ENCODE results near the gene RYR1. TPM values are rescaled to one million over a fixed set of nuclear protein-coding genes. Genes with fewer than 3 reads are reported as not detected.
"Not testable (repeated sequence)": the region's sequence is repeated elsewhere in the genome, so short reads cannot be mapped to it uniquely, and the experiment has no call there.

RYR1 gene
- total RNA-seq, 1 experiment from 2014 or later = not detected

DNA sequence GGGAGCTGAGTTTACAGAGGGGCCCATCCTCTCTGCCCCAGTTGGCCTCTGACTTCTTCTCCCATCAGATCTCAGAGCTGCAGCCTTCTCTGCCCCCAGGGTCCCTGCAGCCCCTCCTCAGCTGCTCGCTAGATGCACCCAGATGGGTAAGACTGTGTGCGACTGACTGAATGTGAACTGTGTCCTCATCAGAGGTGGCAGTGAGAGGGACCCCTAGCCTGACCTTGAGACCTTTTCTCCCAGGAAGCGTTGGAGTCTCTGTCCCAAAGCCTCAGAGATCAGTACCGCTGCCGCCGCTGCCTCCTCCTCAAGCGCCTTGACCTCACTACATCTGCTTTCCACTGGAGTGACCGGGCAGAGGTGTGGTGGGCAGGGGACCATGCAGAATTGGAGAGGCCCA lies 28.2 kb upstream of the RYR1 start:
- Histone ChIP-seq H3K27me3 (replicated peaks) (no peaks in the 10 kb centered on the region), H3K36me3 (peaks cover 6% of the 10 kb centered on the region; the same call in 1 of the 2 replicates), H3K4me3 (no peak overlapping the region), H3K27ac (no peak overlapping the region), H3K9me3 (replicated peaks) (no peaks in the 10 kb centered on the region), H3K4me1 (replicated peaks) (0 out of 2 replicates have a peak, but pooled peaks cover 3% of the 10 kb centered on the region)
- no peak for DNase-seq (ENCODE audit: low read depth in 1 of 2, low spot score in 2 of 2)

DNA sequence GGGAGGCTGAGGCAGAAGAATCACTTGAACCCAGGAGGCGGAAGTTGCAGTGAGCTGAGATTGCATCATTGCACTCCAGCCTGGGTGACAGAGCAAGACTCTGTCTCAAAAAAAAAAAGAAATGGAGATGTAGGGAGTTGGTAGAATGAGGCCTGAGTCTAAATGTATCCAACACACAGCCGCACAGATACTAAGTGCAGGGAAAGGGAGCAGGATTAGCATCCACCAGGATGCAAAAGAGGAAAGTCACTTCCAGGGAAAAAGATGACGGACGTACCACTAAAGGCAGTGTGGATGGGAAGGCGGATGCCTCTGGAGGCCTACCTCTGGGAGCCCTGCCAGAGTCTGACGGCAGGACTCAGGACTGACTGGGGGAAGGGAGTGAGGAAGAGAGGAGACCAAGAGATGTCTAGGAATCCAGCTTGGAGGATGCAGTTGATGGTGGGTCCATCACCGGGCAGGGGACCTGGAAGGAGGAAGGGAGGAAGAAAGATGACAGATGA lies 23.8 kb upstream of the RYR1 start:
- H3K27me3 ChIP-seq (replicated peaks) = 0 out of 2 replicates have a peak, but pooled peaks cover 3% of the 10 kb centered on the region
- H3K9me3 ChIP-seq (replicated peaks) = no peaks in the 10 kb centered on the region
- H3K4me3 ChIP-seq = no peak overlapping the region
- DNase-seq (ENCODE audit: low read depth in 1 of 2, low spot score in 2 of 2) = no peak
- H3K27ac ChIP-seq = no peak overlapping the region
- H3K36me3 ChIP-seq = 0 out of 2 replicates have a peak, but pooled peaks cover 2% of the 10 kb centered on the region
- no peaks in the 10 kb centered on the region for H3K4me1 ChIP-seq (replicated peaks)

DNA sequence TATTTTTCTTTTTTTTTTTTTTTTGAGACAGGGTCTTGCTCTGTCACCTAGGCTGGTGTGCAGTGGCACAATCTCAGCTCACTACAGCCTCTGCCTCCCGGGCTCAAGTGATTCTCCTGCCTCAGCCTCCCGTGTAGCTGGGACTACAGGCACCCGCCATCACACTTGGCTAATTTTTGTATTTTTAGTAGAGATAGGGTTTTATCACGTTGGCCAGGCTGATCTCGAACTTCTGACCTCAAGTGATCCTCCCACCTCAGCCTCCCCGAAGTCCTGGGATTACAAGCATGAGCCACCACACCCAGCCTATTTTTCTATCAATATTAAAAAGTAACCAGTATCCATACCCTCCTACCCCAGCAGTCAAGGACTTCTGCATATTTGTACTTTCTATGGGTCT lies 23.1 kb upstream of the RYR1 start:
- H3K4me1 ChIP-seq (replicated peaks); H3K27me3 ChIP-seq (replicated peaks); H3K4me3 ChIP-seq; DNase-seq (ENCODE audit: low read depth in 1 of 2, low spot score in 2 of 2); H3K27ac ChIP-seq; H3K9me3 ChIP-seq (replicated peaks); H3K36me3 ChIP-seq: not testable (repeated sequence)

DNA sequence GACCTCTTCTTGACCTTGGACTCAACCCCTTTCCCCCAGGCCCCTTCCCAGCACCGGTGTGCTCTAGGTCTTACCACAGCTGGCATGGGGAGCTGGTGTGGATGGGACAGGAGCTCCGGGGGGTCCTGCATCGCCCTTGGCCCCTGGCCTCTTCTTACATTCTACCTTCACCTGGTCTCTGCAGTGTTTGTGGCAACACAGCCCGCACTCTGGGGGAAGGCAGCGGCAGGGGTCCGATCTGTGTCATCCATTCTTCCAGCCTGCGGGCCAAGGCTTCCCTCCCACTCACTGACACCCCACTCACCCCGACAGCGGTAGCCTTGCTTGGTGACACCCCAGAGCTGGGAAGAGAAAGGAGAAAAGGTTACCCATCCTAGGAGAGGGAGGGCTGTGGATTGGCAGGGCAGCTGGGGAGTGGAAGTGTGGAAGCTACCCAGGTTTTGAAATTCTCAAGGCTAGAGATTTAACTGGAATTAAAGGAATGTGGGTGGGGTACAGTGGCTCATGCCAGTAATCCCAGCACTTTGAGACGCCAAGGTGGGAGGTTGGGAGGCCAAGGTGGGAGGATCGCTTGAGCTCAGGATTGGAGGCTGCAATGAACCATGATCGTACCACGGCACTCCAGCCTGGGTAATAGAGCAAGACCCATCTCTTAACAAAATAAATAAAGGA lies 22.3 kb upstream of the RYR1 start:
- H3K27ac ChIP-seq = no peak overlapping the region
- no peaks in the 10 kb centered on the region for H3K36me3 ChIP-seq
- no peak overlapping the region for H3K4me3 ChIP-seq
- H3K27me3 ChIP-seq (replicated peaks) = 0 out of 2 replicates have a peak, but pooled peaks cover 3% of the 10 kb centered on the region
- no peak for DNase-seq (ENCODE audit: low read depth in 1 of 2, low spot score in 2 of 2)
- no peaks in the 10 kb centered on the region for H3K4me1 ChIP-seq (replicated peaks)
- H3K9me3 ChIP-seq (replicated peaks) = no peaks in the 10 kb centered on the region

DNA sequence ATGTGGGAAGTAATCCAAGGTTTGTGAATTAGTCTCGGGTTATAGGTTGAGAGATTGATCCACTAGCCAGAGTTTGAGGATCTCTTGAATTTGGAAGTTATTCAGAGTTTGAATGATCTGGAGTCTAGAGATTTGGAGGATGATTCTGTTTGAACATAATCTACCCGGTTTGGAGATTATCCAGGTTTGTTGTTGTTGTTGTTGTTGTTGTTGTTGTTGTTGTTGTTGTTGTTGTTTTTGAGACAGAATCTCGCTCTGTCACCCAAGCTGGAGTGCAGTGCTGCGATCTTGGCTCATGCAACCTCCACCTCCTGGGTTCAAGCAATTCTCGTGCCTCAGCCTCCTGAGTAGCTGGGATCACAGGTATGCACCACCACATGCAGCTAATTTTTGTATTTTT lies 21.6 kb upstream of the RYR1 start:
- H3K4me3 ChIP-seq; H3K9me3 ChIP-seq (replicated peaks); H3K27me3 ChIP-seq (replicated peaks); H3K36me3 ChIP-seq; H3K4me1 ChIP-seq (replicated peaks); H3K27ac ChIP-seq; DNase-seq (ENCODE audit: low read depth in 1 of 2, low spot score in 2 of 2): not testable (repeated sequence)

DNA sequence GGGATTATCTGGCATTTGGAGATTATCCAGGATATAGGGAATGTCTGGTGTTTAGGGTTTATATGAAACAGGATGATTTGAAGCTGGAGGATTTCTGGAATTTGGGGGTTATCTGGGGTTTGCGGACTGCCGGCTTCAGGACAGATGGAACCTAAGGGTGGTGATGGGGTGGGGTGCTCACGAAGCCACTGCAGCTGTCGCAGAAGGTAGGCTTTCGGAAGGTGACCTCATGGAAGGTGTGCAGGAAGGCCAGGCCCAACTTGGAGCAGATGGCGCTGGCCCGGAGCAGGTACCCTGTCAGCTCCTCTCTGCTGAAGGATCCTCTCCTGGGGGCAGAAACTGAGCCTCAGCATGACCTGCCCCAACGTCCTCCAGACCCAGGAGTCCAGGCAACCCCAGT lies 21.0 kb upstream of the RYR1 start:
- no peak for DNase-seq (ENCODE audit: low read depth in 1 of 2, low spot score in 2 of 2)
- no peak overlapping the region for H3K4me3 ChIP-seq
- peaks cover 5% of the 10 kb centered on the region; the same call in 1 of the 2 replicates for H3K27me3 ChIP-seq (replicated peaks)
- no peaks in the 10 kb centered on the region for H3K36me3 ChIP-seq
- H3K4me1 ChIP-seq (replicated peaks) = no peaks in the 10 kb centered on the region
- H3K9me3 ChIP-seq (replicated peaks) = no peaks in the 10 kb centered on the region
- H3K27ac ChIP-seq = no peak overlapping the region

DNA sequence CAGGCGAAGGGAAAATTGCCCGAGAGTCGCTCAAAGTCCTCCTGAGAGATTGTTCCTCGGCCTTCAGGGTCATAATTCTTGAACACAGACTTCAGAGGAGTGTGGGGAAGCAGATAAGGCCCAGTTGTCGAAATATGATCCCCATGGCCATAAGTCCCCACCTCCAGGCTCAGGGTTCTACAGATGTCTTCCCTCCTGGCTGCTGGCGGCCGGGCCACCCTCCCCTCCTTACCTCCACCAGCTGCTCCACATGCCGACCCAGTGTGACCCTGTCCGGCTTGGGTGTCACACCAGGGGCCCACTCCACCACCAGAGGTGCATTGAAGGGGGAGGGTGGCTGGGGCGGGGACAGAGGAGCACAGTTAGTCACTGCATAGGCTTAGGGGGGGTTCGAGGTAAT lies 20.5 kb upstream of the RYR1 start:
- no peak for DNase-seq (ENCODE audit: low read depth in 1 of 2, low spot score in 2 of 2)
- H3K27ac ChIP-seq = no peak overlapping the region
- H3K36me3 ChIP-seq = no peaks in the 10 kb centered on the region
- H3K4me1 ChIP-seq (replicated peaks) = no peaks in the 10 kb centered on the region
- peaks cover 10% of the 10 kb centered on the region; the same call in 1 of the 2 replicates for H3K27me3 ChIP-seq (replicated peaks)
- no peaks in the 10 kb centered on the region for H3K9me3 ChIP-seq (replicated peaks)
- H3K4me3 ChIP-seq = no peak overlapping the region

DNA sequence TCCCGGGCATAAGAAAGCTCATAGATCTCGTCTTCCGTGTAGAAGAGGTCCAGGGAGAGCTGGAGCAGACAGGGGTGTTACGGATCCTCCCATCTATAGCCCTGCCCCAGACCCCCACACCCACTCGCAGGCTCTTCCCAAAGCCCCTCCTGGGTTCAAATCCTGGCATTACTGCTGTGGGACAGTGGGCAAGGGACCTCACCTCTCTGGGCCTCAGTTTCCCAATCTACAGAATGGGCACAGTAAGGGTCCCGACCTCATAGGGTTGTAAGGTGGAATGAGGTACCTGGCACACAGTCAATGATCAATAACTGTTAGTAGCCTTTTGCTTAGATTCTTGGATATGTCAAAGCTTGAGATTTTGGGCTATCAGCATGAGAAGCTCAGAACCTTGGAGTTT lies 20.1 kb upstream of the RYR1 start:
- no peak overlapping the region for H3K4me3 ChIP-seq
- no peak overlapping the region for H3K27ac ChIP-seq
- no peaks in the 10 kb centered on the region for H3K36me3 ChIP-seq
- no peaks in the 10 kb centered on the region for H3K9me3 ChIP-seq (replicated peaks)
- no peaks in the 10 kb centered on the region for H3K4me1 ChIP-seq (replicated peaks)
- peaks cover 14% of the 10 kb centered on the region; the same call in 1 of the 2 replicates for H3K27me3 ChIP-seq (replicated peaks)
- no peak for DNase-seq (ENCODE audit: low read depth in 1 of 2, low spot score in 2 of 2)

DNA sequence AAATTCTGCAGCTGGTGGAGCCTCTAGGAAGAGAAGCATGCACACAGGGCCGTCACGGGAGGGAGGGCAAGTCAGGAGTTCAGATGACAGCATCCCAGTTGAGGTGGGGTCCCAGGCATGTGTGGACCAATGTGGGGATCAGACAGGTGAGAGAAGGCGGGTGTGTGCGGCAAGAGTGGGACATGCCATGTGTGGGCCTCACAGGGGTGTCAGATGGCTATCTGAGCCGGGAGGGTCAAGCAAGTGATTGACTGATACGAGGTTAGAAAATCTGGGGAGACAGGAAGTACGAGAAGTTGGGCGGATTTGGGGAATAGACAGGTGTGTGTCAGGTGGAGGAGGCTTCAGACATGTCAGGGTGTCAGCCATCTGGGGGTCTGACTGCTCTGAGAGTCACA lies 16.3 kb upstream of the RYR1 start:
- Histone ChIP-seq H3K36me3 (no peaks in the 10 kb centered on the region), H3K27me3 (replicated peaks) (peaks cover 14% of the 10 kb centered on the region; the same call in 1 of the 2 replicates), H3K27ac (no peak overlapping the region), H3K9me3 (replicated peaks) (no peaks in the 10 kb centered on the region), H3K4me3 (no peak overlapping the region), H3K4me1 (replicated peaks) (no peaks in the 10 kb centered on the region)
- no peak for DNase-seq (ENCODE audit: low read depth in 1 of 2, low spot score in 2 of 2)

DNA sequence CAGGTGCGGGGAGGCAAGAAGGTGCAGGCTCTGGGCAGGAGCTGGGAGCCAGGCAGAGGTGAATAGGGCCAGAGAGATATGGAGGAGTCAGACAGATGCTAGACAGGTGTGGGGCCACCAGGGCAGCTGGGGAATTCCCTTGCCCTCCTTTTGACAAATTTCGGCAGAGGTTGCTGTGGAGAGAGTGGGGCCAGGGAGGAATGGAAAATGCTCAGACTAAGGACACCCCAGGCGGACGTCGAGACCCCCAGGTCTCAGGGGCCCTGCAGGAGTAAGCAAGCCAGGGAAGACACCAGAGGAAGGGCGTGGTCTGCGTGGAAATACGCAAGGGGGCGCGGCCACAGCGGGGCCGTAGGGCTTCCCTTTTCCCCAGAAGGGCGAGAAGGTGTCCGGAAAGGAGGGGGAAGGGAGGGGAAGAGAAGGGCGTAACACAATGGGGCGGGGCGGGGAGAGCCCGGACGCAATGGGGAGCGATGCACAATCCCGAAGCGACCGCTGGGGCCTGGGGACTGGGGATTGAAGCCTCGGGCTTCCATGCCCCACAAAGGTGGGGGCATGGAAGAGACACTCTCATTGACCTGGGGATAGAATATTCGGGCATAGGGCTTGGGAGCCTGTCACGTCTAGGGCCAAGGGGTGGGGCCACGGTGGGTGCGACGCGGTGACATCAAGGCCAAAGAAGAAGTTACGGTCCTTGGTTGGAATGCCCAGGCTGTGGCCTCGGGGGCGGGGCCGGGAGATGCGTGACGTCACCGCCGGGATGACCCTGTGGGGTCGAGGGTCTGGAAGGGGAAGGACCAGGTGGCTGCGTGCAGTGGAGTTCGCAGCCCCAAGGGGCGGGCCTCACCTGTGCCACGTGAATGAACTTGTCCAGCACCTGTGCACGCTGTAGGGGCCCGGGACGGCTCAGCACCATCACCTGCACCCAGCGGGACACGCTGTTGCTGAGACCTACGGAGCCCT lies 15.7 kb upstream of the RYR1 start:
- H3K27ac ChIP-seq = no peak overlapping the region
- no peak overlapping the region for H3K4me3 ChIP-seq
- H3K4me1 ChIP-seq (replicated peaks) = no peaks in the 10 kb centered on the region
- H3K27me3 ChIP-seq (replicated peaks) = peaks cover 18% of the 10 kb centered on the region; the same call in 1 of the 2 replicates
- no peak for DNase-seq (ENCODE audit: low read depth in 1 of 2, low spot score in 2 of 2)
- H3K9me3 ChIP-seq (replicated peaks) = no peaks in the 10 kb centered on the region
- H3K36me3 ChIP-seq = no peaks in the 10 kb centered on the region

DNA sequence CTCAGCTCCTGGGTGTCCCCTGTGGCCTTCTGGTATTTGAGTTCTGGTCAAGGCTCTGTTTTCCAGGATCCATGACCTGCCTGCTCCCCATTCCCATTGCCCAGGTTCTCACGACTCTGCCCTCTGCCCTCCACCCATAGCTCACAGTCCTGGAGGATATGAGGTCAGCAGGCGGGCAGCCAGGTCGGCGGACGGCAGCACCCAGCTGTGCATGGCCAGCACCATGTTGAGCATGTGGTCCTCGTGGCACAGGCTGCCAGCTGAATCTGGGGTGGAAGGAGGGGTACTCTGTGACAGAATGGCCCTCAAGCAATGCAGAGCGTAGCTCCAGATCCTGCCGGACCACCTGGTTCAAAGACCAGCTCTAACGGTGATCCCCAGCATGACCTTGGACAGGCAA lies 12.6 kb upstream of the RYR1 start:
- Histone ChIP-seq H3K36me3 (no peaks in the 10 kb centered on the region), H3K4me3 (no peak overlapping the region), H3K9me3 (replicated peaks) (no peaks in the 10 kb centered on the region), H3K4me1 (replicated peaks) (no peaks in the 10 kb centered on the region), H3K27ac (no peak overlapping the region), H3K27me3 (replicated peaks) (peaks cover 28% of the 10 kb centered on the region; the same call in 1 of the 2 replicates)
- no peak for DNase-seq (ENCODE audit: low read depth in 1 of 2, low spot score in 2 of 2)

DNA sequence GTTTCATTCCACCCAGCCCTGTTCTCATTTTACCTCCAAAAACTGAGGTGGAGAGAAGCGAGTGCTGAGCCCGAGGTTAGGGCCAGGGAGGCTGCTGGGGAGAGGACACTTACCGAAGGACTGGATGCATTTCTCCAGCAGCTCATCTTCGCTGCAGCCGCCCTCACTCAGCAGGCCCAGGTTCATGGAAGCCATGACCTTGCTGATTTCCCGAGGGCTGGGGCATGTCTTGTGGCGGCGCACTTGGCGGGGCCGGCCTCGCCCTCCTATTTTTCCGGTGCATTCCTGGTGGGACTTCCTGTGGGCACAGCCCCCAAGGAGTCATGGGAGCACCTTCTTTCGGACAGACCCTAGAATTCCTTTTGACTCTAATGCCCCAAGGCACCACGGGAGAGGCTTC lies 11.6 kb upstream of the RYR1 start:
- no peaks in the 10 kb centered on the region for H3K9me3 ChIP-seq (replicated peaks)
- H3K27ac ChIP-seq = no peak overlapping the region
- no peaks in the 10 kb centered on the region for H3K36me3 ChIP-seq
- peaks cover 28% of the 10 kb centered on the region; the same call in 1 of the 2 replicates for H3K27me3 ChIP-seq (replicated peaks)
- no peaks in the 10 kb centered on the region for H3K4me1 ChIP-seq (replicated peaks)
- DNase-seq (ENCODE audit: low read depth in 1 of 2, low spot score in 2 of 2) = no peak
- no peak overlapping the region for H3K4me3 ChIP-seq

DNA sequence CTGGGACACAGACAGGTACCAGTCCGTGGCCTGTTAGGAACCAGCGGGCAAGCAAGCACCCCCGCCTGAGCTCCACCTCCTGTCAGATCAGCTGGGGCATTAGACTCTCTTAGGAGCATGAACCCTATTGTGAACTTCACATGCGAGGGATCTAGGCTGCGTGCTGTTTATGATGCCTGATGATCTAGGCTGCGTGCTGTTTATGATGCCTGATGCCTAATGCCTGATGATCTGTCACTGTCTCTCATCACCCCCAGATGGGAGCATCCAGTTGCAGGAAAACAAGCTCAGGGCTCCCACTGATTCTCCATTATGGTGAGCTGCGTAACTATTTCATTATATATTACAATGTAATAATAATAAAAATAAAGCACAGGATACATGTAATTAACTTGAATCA lies 11.1 kb upstream of the RYR1 start:
- Histone ChIP-seq H3K27ac (no peak overlapping the region), H3K36me3 (no peaks in the 10 kb centered on the region), H3K27me3 (replicated peaks) (peaks cover 29% of the 10 kb centered on the region; the same call in 1 of the 2 replicates), H3K9me3 (replicated peaks) (no peaks in the 10 kb centered on the region), H3K4me3 (no peak overlapping the region), H3K4me1 (replicated peaks) (no peaks in the 10 kb centered on the region)
- DNase-seq (ENCODE audit: low read depth in 1 of 2, low spot score in 2 of 2) = no peak

DNA sequence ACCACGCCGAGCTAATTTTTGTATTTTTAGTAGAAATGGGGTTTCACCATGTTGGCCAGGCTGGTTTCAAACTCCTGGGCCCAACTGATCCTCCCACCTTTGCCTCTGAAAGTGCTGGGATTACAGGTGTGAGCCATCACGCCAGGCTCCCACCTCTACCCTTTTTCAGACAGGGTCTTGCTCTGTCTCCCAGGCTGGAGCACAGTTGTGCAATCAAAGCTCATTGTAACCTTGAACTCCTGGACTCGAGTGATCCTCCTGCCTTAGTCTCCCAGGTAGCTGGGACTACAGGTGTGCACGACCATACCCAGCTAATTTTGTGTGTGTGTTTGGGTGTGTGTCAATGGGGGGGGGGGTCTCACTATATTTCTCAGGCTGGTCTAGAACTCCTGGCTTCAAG lies 9.2 kb upstream of the RYR1 start:
- Histone ChIP-seq H3K36me3 (no peaks in the 10 kb centered on the region), H3K27me3 (replicated peaks) (peaks cover 28% of the 10 kb centered on the region), H3K4me1 (replicated peaks) (no peaks in the 10 kb centered on the region), H3K27ac (no peak overlapping the region), H3K4me3 (no peak overlapping the region), H3K9me3 (replicated peaks) (no peaks in the 10 kb centered on the region)
- no peak for DNase-seq (ENCODE audit: low read depth in 1 of 2, low spot score in 2 of 2)
